GM19035 (cell line): ENCODE data around the gene TMEM255B.
"Not testable (repeated sequence)": the region's sequence is repeated elsewhere in the genome, so short reads cannot be mapped to it uniquely, and the experiment has no call there.

Experiments
- ATAC-seq: cut with Tn5 transposase; IDR thresholded peaks from one replicate; pipeline ENCODE4 v1.9.1; 2021; ENCODE audit not compliant: unreplicated experiment

The TMEM255B gene

DNA sequence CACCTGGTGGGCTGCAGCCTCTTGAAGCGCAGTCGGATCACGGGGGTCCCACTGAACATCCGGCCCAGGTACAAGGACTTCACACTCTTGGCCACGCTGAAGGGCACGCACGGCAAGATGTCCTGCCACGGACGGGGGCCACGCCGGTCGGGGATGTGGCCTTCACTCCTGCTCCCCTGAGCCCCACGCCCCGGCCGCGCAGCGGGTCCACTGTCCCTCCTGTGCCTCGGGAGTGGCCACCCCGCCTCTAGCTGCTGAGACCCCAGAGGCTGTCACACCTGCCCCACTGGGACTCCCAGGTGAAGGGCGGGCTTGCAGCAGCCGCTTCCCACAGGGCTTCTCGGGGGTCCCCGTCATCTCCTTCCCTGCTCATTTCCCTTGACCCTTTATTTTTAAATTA is 73.6 kb downstream of the TMEM255B start:
- ATAC-seq = no peak

DNA sequence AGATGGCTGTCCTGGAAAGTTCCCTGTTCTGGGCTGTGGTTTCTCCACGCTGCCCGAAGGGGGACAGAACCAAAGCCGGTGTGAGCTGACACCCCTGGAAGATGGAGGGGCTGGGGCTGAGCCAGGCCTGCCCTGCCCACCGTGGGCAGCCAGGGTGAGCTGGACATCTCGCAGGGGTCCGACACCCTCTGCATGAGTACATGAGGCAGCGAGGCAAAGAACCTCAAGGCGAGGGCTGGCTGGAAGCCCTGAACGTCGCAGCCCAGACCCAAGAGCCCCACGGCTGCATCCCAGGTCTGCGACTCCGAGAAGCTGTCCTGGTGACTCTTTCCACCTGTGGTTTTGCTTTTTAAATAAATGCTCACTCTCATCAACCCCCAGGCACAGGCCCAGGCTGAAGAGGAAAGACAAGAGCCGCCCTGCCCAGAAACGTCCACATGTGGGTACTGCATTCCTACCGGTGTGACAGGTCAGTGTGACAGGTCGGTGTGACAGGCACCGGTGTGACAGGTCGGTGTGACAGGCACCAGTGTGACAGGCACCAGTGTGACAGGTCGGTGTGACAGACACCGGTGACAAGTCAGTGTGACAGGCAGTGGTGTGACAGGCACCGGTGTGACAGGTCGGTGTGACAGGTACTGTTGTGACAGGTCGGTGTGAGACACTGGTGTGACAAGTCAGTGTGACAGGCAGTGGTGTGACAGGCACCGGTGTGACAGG is 74.2 kb downstream of the TMEM255B start:
- no peak for ATAC-seq

DNA sequence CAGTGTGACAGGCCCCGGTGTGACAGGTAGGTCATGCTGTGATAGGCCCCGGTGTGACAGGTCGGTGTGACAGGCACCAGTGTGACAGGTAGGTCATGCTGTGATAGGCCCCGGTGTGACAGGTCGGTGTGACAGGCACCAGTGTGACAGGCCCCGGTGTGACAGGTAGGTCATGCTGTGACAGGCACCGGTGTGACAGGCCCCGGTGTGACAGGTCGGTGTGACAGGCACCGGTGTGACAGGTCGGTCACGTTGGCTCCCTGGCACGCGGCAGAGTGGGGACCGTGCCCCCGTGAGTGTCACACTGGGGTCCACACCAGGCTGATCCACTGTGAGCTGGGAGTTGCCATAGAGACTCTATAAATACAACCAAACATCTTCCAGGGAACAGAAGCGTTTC is 75.0 kb downstream of the TMEM255B start:
- not testable (repeated sequence) for ATAC-seq

DNA sequence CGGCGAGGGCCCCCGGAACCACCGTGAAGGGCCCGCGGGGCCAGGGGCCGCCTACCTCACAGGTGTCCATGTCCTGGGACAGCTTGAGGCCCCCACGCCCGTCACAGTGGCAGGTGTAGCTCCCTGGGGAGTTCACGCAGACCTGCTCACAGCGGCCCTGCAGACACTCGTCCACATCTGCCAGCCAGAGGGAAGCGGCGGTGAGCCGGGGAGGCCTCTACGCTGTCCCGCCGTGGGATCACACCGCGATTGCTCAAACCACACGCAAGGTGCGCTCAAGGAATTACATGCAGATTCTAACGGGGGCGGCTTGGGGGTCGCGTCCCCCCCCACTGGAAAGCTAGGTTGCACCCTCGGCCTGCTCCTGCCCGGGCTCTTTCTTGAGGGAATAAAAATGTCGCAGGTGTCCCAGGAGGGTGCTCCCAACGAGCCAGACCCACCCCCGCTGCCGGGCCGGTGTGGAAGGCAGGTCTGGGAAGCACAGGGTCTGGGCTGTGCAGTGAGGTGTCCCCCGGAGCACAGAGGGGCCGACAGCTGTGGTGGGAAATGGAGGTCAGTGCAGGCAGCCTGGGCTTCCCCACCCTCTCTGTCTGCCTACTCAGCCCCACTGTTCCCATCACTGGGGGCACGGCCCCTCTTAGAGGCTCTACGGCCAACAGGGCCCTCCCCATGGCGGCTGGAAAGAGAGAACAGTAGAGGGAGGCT is 75.6 kb downstream of the TMEM255B start:
- ATAC-seq = no peak

DNA sequence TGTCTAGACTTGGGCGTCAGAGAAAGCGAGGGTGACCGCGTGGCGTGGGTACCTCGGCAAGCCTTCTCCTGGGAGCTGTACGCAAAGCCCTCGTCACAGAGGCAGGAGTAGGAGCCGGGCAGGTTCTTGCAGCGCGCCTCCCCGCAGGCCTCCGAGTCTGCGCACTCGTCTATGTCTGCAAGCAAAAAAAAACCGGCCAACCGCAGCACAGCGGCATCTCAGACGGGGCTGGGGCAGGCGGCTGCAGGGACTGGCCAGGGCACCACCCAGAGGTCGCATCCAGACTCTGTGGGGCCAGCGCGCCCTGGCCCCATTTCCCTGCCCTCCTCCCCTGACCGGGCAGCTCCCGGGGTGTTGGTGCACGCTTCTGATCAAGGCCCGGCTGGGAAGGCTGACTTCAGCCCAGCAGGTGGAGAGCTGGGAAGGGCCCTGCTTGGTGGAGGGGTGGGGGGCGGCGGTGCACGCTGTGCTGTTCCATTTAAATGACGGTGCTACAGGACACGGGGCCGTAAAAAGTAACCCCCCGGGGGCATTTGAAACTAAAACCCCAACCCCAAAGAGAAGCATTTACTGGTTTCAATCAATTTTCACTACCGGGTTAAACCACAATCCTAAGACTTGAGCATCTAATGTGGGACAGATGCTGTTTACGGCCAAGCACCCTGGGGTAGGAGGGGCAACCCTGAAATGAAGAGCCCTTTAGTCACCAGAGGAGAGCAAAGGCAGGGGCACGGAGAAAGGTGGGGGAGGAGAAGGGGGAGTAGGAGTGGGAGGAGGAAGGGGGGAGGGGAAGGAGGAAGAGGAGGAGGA is 76.6 kb downstream of the TMEM255B start:
- no peak for ATAC-seq

DNA sequence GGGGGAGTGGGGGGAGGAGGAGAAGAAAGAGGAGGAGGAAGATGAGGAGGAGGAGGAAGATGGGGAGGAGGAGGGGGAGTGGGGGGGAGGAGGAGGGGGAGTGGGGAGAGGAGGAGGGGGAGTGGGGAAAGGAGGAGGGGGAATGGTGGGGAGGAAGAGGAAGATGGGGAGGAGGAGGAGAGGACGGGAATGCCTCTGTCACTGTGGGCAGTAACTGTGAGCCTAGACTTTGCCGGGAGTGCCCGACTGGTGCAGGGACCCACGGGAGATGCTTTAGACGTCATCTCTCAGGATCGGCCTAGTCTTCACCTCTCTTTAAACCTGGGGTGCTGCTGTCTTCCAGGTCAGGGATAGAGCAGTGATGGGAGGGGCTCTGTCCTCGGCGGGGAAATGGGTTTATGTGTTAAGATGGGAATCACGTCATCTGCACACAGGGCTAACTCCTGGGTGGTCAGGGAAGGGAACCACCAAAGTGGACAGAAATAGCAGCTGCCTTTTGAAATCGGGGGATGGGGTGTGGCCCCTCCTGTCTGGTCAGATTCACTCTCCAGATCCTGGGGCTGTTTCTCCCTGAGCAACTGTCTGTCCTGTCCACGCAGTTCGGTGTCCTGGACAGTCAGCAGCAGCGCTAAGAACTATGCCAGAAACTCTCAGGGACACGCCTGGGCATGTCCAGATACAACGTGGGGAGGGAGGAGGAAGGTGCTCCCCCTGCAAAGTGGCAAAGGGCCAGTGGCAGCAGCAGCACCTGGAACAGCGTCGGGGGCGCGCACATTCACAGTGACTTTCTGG is 77.9 kb downstream of the TMEM255B start:
- ATAC-seq = no peak

DNA sequence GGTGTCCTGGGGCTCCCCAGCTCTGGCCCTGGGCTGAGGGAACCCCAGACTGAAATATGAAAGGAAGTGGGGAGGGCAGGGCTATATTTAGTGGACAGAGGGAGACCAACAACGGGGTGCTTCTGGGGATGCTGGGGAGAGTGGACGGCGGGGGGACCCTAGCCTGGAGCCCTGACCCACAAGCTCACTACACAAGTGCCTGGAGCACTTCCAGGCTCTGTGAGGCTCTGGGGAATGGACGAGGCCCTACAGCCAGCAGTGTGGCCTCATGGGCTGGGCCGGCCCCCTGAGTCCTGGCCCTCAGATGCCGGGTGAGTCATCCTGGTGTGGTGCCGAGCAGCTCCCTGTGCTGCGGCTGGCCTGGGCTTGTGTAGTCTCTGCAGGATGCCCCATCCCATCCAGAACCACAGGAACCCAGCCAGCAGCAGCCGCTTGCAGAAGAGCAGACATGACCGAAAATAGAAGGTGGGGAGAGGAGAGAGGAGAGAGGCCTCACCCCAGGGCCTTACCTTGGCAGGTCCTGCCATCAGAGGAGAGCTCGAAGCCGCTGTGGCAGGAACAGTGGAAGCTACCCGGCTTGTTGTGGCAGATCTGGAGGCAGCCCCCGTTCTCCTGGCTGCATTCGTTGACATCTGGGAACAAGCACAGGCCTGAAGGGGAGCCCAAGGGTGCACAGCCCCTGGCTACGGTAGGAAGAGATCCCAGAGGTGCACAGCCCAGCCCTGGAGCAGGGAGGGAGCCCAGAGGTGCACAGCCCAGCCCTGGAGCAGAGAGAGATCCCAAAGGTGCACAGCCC is 78.7 kb downstream of the TMEM255B start:
- ATAC-seq = no peak

DNA sequence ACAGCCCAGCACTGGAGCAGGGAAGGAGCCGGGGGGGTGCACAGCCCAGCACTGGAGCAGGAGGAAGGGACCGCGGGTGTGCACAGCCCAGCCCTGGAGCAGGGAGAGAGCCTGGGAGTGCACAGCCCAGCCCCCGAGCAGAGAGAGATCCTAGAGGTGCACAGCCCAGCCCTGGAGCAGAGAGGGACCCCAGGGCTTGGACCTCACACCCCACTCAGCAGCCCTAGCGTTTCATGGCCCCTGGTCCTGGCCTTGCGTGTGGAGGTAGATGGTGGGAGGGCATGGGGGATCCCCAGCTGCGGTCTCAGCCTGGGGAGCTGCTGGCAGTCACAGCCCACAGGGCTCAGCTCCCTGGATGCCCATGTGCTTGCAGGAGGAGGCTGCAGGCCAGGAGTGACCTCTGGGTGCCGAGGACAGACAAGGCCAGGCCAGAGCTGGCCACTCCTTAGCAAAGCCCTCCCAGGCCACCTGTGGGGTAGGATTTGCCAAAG is 79.7 kb downstream of the TMEM255B start:
- no peak for ATAC-seq

DNA sequence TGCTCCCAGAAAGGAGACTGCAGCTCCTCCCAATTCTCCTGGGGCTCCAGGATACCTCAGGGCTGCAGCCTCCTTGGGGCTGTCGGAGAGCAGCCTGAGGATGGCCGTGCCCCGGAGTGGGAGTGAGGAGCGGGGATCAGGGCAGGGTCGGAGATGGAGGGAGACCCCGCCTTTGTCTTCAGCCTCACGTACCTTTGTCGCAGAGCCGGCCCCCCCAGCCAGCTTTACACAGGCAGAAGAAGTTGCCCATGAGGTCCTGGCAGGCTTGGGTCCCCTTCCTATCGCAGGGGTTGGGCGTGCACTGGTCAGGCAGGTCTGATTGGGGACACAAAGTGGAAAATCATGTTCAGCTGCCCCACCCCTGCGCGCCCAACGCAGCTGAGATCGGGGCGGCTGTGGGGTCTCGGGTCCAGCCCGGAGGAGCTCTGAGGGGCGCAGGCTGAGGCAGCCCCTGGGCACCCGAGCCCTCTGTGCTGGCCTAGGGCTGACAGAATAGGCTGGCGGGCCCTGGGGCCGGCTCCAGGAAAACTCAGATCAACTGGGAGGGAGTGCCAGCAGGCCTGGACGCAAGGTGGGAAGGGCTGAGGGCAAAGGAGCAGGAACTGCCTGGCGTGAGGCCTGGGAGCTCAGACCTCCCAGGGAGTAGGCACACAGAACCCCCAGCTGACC is 80.6 kb downstream of the TMEM255B start:
- no peak for ATAC-seq

DNA sequence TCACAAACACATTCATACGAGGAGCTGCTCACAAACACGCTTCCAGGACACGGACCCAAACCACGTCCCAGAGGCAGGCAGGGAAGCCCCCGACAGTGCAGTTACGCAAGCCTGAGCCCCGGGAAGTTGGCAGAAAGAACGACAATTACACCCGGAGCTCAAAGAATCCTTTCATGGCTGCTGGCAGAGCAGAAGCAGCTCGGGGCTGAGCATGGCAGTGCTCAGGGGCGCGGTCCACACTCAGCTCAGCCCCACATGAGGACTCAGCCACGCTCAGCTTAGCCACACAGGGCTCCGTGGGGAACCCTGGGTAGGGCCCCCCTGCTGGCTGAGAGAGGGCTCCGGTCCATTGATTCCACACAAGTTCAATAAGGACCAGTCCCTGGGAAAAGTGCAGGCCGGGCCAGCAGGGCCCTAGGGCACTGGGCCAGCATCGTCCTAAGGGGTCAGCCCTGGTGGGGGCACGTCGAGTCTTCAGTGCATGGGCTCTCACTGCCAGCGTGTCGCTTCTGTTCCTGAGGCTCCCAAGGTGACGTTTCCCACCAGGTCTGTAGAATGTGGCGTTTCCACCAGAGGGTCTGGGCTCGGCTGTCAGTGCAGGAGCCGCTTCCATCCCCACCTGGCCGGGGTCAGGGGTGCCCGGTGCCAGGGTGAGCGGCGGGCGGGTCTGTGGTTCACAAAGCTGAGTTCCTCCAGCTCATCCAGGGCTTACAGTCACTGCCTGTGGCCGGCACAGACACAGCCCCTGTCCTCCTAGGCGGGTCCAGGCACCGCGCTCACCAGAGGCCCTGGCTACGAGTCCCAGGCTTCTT is 81.7 kb downstream of the TMEM255B start:
- ATAC-seq = no peak

DNA sequence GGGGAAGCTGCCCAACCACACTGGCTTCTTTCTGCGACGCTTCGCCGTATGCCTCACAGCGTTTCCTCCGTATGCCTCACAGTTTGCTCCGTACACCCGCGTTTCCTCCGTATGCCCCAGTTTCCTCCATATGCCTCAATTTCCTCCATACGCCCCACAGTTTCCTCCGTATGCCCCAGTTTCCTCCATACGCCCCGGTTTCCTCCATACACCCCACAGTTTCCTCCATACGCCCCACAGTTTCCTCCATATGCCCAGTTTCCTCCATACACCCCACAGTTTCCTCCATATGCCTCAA is 82.3 kb downstream of the TMEM255B start:
- ATAC-seq = no peak

DNA sequence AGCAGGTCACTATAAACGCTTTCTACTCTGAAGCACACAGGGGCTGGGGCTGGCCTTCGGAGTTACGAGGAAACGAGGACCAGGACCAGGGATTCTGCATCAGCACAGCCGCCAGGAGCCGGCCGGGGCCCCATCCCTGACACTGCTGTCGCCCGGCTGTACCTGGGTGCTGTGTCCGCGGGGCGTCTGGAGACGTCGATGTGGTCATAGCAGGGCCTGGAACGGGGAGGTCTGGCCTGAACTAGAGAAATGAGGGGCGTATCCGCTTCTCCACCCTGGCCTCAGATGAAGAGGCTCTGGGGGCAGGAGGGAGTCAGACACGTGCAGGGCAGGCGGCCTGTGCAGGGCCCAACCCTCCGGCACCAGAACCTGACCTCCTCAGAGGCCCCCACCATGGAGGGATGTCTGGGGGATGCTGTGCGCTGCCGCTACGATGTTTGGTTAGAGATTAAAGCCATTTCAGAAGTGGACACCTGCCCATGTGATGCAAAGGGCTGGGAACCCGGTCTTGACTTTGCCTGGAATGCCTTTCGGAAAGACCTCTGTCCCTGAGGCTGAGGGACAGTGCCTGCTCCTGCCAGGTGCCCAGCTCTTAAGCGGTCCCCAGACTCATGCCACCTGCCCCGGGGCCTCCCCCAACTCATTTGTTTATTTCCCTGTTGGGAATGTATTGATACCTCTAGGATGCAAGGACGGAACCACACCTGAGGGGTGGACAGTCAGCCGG is 83.5 kb downstream of the TMEM255B start:
- ATAC-seq = no peak

DNA sequence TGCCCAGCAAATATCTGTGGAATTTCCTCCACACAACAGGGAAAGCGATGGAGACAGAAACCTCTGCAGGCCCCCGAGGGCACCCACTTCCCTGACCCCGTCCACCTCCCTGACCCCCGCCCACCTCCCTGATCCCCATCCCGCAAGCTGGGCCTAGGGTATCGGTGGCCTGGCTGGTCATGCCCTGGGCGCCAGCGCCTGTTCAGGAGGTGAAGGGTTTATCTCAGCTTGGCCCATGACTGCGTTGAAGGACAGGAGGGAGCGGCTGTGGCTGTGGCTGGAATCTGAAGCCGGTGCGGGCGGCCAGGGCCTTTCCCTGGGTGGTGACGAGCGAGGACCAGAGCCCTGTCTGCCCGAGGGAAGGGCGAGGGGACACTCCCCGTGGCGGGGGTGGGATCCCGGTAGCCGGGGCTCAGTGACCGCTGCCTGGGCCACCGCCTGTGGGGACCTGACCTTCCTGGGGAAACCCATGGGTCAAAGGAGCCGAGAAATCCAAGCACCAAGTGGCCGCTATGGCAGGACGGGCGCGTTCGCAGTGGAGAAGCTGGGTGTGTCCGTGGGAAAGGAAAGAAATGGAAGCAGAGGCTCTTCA is 84.1 kb downstream of the TMEM255B start:
- ATAC-seq = no peak

DNA sequence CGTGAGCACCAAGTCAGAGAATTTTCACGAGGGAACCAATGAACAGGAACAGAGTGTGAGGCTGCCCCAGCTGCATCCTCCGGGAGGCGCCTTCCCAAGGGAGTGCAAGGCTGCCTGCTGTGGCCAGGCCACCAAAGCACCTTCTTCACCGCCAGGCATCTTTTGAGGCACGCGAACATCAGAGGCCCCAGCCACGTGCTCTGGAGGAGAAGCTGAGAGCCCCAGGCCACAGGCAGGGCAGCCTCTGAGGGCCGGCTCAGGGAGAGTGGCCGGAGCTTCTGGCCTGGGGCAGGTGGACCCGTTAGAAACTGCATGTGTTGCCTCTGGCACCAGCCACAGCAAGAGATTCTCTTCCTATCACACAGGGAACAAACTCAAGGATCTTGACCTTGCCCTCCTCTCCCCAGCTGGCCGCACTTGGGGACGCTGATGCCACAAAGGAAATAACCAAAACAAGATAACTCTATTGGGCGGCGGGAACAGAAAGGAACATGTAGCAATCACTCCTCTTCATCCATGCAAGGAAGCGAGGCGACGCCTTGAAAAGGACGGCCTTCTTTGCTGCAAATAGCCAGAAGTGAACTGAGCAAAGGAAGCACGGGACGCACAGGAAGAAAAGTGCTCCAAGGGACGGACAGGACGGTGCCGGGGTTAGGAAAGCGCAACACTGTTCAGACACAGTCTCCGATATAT is 85.0 kb downstream of the TMEM255B start:
- ATAC-seq = no peak

DNA sequence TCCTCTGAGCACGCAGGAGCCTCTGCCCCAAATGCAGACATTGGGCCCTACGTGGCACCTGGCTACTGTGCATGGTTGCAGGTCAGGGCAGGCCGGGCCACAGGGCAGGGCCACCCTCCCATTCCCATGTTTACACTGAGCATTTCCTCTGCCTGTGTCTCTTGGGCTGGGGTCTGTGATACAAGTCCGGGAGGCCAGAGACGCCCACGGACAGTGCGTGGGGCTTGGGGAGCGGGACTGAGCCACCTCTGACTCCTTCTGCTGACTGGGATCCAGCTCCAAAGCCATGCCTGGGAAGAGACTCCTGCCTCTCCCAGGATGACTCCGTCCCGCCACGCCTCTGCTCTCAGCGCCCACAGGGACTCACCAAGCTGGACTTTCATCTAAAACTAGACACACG is 86.0 kb downstream of the TMEM255B start:
- ATAC-seq = no peak

DNA sequence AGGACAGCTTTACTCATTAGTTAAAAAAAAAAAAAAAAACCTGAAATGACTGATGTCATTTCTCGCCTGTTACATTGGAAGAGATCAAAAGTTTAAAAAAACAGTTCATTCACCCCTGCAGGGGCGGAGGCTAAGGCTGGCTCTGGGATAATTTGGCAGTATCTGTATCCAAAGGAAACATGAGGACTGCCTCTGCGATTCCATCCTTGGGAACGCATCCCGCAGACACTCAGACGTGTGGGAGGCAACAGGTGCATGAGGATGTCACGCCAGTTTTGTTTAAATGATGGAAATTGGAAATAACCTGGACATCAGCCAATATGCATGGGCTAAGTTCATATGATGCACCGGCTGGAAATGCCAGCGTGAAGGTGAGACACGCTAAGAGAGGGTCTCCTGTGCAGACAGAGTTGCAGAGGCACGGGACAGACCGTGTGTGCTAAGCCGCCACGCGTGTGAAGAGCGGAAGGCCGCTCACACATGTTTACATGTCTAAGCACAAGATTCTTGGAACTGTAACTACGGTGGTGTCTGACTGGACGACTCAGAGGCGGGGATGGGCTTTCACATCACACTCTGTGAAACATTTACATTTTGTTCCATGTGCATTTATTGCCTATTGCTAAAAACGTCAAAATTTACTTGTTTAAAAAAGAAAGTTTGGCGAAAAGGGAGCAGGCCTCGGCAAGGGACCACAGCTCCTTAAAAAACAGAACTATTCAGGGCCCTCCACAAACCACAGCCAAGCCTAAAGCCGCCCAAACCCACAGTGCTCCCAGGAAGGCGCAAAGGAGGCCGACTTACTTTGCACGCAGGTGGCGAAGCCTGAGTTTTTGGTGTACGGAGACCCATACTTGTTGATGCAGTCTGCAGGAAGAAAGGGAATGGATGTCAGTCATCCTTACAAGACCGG is 87.0 kb downstream of the TMEM255B start:
- no peak for ATAC-seq
